GM18507 (cell line): ENCODE results near the gene MAP2K6.
"Not testable (repeated sequence)": the region's sequence is repeated elsewhere in the genome, so short reads cannot be mapped to it uniquely, and the experiment has no call there.

Experiments used
- DNase-seq: peaks from one replicate; pipeline ENCODE4 v3.0.0; 2011; ENCODE audit warnings: low read depth; ENCODE audit not compliant: insufficient read length; ENCODE audit errors: extremely low spot score
- FAIRE-seq: peaks from 2 replicates; lab custom pipeline; 2011; peaks lifted over from hg19 to GRCh38; lab: Jason Lieb, UNC

The MAP2K6 gene

DNA sequence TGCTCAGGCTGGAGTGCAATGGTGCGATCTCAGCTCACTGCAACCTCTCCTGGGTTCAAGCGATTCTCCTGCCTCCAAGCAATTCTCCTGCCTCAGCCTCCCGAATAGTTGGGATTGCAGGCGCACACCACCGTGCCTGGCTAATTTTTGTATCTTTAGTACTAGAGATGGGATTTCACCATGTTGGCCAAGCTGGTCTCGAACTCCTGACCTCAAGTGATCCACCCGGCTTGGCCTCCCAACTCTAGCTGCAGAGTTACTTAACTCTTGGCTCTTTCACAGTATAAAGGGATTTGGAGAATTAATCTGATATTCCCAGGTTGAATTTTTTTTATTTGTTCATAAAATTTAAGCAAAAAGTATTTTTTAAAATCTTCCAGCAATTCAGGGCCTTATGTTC lies 65.3 kb downstream of the MAP2K6 start:
- not testable (repeated sequence) for FAIRE-seq, DNase-seq

GRCh38 chr17:69480245-69480644 lies 65.7 kb downstream of the MAP2K6 start:
- no peak for DNase-seq
- FAIRE-seq: no peak

DNA sequence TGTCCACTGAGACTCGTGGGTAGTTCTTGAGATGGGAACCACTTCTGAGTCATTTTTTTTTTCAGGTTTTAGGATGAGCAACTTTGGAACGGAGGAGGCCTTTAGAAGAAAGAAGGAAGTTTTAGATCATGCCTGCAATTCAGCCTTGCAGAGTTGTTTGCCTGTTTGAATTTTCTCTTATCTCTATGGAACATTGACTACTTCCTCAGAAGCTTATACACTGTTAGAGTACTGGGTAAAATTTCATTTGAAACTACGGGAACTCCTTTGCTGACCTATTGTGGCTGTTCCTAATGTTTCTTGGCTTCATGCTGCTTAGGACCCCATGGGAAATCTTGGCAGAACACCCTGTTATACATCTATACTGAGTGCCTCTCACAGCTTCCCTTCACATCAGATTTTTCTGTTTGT lies 70.8 kb downstream of the MAP2K6 start:
- FAIRE-seq: no peak
- no peak for DNase-seq

DNA sequence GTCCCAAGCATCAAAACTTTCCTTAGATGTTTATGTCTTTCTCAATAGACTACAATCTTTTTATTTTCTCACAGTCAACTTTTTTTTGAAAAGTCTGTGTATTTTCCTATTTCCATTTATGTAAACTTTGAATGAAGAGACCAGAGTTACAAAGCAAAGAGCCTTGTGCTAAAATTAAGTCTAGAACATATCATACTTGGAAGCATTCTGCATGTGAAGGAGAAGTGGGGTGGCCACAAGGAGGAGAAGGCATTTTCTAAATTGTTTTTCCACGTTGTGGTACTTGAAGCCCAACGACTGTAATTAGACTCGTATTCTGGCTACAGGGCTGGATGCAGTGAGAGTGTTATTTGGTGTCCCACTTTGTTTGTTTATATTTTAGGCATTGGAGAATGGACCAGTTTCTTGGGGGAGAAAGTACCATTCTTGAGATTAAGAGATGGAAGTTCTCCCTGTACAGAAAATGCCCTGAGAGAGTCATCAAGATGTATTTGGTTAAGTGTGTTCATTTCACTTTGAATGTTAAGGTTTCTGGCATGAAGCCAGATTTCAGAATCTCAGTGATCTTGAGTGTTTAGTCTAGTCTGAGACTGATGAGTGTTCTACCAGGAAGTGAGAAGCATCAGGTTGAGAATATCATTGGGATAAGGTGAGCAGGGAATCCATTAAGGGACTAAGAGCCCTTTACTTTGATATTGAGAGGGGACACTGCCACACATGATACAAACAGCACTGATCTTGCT lies 71.6 kb downstream of the MAP2K6 start:
- FAIRE-seq: no peak
- DNase-seq: no peak

GRCh38 chr17:69486779-69487637 lies 72.5 kb downstream of the MAP2K6 start:
- FAIRE-seq (no peak), DNase-seq (no peak)

DNA sequence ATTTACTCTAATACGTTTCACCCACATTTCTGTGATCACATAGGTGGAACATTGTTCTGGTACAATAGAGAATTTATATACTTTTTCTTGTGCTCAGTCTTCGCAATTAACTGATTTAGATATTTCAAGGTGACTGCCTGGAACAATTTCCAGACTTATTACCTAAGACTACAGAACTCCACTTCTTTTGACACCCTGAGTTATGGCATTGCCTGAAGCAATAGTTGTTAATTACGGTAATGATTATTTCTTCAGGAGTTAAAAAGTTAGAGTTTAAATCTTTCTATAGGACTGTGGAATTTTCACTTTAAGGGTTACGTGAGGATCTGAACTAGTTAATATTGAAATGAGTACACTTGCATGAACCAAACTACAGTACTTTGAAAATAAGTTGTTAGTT lies 74.8 kb downstream of the MAP2K6 start:
- DNase-seq (no peak), FAIRE-seq (no peak)

DNA sequence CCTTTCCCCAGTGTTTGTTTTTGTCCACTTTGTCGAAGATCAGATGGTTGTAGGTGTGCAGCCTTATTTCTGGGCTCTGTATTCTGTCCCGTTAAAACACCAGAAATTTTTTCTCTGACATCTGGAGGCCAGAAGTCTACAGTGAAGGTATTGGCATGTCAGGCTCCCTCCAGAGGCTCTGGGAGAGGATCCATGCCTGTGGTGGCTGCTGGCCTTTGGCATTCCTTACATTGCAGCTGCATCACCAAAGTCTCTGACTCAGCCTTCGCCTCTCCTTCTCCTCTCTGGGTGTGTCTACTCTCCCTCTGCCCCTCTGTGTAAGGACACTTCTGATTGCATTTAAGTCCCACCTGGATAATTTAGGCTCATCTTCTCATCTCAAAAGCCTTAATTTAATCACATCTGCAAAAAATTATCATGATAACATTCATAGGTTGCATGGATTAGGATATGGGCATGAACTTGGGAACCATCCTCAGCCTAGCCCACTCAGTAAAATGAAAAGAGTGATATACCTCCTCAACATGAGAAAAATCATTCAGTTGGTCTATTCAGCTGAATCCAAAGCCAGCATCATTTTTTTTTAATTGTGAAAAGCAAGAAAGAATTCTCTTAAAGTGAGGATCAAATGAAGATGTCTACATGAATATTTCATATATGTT lies 78.0 kb downstream of the MAP2K6 start:
- FAIRE-seq (no peak), DNase-seq (no peak)

DNA sequence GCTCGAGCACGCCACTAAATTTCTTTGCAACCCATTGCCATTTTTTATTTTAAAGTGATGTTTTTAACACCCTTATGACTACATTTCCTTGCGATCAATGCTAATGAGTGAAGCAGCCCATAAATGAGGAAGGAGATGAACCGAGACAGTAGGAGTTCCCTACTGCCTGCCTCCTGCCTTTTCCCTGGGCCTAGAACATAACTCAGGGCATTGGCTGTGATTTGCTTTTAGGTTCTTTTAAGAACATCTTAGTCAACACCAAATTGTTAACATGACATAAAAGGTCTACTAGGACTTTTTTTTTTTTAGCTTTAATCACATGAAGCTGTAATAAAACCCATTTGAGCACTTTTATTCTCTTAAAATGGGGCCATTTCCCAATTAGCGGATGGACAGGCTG lies 81.3 kb downstream of the MAP2K6 start:
- FAIRE-seq: no peak

DNA sequence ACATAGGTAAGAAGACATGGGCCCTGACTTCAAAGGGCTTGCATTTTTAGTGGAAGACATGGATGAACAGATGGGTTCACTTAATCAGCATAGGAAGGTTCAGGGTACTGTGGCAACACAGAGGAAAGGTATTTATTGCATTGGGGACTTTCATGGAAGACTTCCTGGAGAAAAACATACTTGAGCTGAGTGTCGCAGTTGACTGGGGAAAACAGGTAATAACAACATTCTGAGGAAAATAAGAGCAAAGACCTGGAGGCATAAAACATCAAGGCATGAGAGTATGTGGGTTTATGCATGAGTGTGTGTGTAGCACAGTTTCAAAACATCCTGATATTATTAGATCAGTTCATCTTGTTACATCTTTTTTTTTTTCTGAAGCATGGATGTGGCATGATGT lies 82.7 kb downstream of the MAP2K6 start:
- no peak for FAIRE-seq
- no peak for DNase-seq

More for the DNA sequence above, 81.3 kb downstream of the MAP2K6 start:
- DNase-seq: no peak

- FAIRE-seq (no peak), DNase-seq (no peak)
These were observed 84.8 kb downstream of the MAP2K6 start for GRCh38 chr17:69499318-69499717.

DNA sequence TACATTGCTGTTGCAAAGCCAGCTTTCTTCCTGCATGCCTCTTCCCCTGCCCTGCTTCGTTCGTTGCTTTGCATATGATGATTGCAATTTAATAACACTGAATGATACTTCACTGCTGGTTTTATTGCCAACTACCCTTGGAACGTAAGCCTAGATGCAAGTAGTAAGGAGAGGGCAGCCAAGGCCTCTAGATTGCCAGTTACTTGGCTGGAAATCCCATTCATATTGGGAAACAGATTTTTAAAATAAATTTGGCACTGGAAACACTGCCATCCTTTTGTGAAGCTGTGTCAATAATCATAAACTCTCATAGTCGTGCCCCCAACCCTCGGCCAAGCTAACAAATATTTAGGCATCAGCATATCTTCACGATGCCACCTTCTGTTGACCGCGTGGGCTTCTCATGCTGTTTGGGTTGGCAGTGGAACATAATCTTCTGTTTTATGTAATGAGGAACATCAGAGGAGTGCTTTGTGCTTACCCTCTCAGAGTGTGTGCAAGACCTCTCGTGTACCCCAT lies 86.5 kb downstream of the MAP2K6 start:
- no peak for FAIRE-seq
- DNase-seq: no peak

DNA sequence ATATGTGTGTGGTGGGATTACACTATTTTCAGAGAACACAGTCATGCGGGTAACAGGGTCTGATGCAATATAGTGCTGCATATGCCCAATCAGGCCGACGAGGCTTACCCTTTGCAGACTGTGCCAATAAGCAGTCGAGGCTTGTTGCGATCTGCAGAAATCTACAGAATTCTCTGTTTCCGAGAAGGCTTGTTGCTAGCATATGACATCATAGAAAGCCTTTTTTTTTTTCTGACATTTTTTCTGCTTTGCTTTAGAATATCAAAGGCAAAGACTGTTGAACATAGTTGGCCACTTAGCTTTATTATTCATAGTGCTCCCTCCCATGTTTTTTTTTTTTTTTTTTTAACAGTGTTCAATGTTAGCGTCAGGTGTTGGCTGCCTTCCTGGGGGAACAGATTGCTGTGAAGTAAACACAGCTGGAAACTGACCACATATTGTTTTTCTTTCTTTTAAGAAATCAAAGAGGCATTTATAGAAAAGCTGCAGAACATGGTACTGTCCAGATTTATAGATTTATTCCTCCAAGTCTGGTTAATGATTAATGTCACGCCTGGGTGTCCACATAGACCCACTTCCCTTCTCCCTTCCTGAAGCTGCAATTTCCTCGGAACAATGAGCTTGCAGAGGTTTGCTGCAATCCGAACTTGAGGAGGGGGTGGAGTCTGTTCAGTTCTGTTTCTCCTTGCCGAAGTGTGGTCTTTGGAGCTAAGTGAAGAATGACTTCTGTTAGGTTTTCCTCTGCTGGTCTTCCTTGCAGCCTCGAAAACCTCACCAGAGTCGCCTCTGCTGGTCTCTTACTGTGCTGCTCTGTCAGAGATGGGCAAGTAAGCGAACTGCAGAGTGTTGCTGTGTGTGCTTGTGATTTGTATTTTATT lies 87.3 kb downstream of the MAP2K6 start:
- no peak for DNase-seq

GRCh38 chr17:69503711-69504110 lies 89.2 kb downstream of the MAP2K6 start:
- FAIRE-seq (peak; percentile 90), DNase-seq (peak; percentile 39)

More for the DNA sequence above, 87.3 kb downstream of the MAP2K6 start:
- FAIRE-seq: peak; percentile 76

DNA sequence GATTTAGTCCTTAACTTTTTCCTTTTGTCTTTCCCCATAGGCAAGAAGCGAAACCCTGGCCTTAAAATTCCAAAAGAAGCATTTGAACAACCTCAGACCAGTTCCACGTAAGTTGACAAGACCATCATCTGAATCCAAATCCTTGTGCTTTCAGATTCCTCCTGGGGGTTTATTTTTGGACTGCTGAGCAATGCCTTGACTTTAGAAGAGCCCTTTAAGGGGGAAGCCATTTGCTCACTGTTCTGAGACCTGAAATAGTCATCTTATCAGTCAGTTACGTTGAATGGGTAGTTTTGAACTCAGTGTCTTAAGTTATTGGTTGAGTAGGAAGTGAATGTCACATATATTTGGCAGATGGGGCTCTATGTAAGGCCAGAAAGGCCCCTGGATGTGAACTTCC lies 91.2 kb downstream of the MAP2K6 start:
- DNase-seq: no peak
- FAIRE-seq: no peak

DNA sequence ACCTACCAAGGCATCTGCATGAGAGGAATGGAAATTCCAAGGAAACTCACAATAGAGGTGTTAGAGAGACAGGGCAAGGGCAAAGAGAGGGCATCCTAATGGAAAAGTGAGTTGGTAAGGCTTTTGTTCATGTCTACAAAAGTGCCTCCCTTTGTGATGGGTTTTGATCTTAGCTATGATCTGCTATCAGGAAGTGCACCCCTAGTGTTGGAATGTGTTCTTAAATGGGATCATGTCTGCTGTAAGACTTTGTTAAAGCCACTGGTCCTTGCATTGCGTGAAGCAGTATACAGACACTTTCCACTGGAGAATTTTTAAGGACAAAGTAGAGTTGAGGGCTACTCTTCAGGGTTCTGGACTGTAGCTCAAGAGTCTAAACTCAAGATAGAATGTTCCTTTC lies 92.0 kb downstream of the MAP2K6 start:
- DNase-seq (no peak), FAIRE-seq (peak; percentile 65)

DNA sequence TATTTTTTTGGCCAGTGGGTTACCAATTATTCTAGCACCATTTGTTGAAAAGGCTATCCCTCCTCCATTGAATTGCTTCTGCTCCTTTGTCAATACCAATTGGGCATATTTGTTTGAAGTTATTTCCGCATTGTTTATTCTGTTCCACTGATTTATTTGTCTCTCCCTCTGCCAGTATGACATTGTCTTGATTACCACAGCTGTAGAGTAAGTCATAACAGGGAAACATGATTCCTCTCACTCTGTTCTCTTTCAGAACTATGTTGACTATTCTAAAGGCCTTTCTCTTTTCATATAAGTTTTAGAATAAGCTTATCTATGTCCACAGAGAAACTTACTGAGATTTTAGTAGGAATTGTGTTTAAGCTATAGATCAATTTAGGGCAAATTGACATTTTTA lies 94.3 kb downstream of the MAP2K6 start:
- no peak for DNase-seq

GRCh38 chr17:69511250-69511649 lies 96.8 kb downstream of the MAP2K6 start:
- FAIRE-seq: no peak

More for the DNA sequence above, 94.3 kb downstream of the MAP2K6 start:
- no peak for FAIRE-seq

DNA sequence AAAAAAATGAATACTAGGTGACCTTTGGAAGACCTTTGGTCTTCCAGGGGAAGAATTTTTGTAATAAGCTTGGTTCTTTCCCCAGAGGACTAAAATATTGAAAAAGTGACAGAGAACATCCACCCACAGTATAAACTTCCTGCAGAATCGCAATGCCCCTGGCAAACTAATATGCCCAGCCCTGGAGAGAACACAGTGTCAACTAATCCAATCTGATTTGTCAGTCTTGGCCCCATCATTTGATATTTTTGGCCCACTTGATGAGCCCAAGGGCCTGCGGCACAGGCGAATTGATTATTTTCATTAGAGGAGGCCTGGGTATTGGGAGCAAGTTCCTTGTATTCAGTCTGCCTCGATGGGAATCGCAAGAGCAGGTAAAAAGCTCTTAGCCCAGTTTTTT lies 98.4 kb downstream of the MAP2K6 start:
- DNase-seq (no peak), FAIRE-seq (no peak)

More at GRCh38 chr17:69511250-69511649, 96.8 kb downstream of the MAP2K6 start:
- DNase-seq: no peak

DNA sequence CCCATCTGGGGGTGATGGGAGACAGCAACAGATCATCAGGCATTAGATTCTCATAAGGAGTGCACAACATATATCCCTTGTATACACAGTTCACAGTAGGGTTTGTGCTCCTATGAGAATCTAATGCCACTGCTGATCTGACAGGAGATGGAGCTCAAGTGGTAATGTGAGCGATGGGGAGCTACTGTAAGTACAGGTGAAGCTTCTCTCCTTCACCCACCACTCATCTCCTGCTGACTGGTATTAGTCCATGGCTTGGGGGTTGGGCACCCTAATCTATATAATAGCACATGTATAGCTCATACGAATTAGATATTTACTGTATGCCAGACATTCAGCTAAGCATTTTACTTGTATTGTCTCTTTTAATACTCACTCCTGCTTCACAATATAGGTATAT lies 101.7 kb downstream of the MAP2K6 start:
- DNase-seq: no peak
- FAIRE-seq: no peak
